Stimulated activated CD4-positive, alpha-beta T cell treated with anti-CD3 and anti-CD28 coated beads, Interleukin-12 subunit alpha, Interleukin-12 subunit beta, amount 100 ng/mL, for 24 hours (primary cell): ENCODE results near the gene TRMT11.
"Not testable (repeated sequence)": the region's sequence is repeated elsewhere in the genome, so short reads cannot be mapped to it uniquely, and the experiment has no call there.

Experiments used
- DNase-seq, 2 experiments: peaks; one replicate each; pipeline ENCODE4 v3.0.0-alpha.2; 2020; ENCODE audit warnings: low read depth in 2 of 2

TRMT11 gene

GRCh38 chr6:125986301-125987025, at the start of gene TRMT11:
Gene TRMT11, plus strand, starts transcription at chr6:125986540. Its CDS starts 11 bp downstream, at chr6:125986551.
- peak; percentile 72 to 77 for DNase-seq

- DNase-seq = no peak
Measured at GRCh38 chr6:125939026-125939425, 47.3 kb upstream of the TRMT11 start.

- no peak for DNase-seq
Measured at GRCh38 chr6:125939791-125940190, 46.5 kb upstream of the TRMT11 start.

- no peak for DNase-seq
Measured at GRCh38 chr6:125940247-125941041, 45.9 kb upstream of the TRMT11 start.

- no peak for DNase-seq
Measured at GRCh38 chr6:125942672-125943527, 43.4 kb upstream of the TRMT11 start.

- DNase-seq = no peak
Measured at GRCh38 chr6:125943528-125944433, 42.6 kb upstream of the TRMT11 start.

- no peak for DNase-seq
Measured at GRCh38 chr6:125944434-125944816, 41.9 kb upstream of the TRMT11 start.

- DNase-seq = no peak
Measured at GRCh38 chr6:125944896-125945295, 41.4 kb upstream of the TRMT11 start.

GRCh38 chr6:125945378-125946141, 40.8 kb upstream of the TRMT11 start:
- no peak for DNase-seq

GRCh38 chr6:125947615-125948014, 38.7 kb upstream of the TRMT11 start:
- no peak for DNase-seq

- DNase-seq = no peak
Measured at GRCh38 chr6:125948455-125948854, 37.9 kb upstream of the TRMT11 start.

GRCh38 chr6:125949069-125949468, 37.3 kb upstream of the TRMT11 start:
- DNase-seq = no peak

- DNase-seq = no peak
Measured at GRCh38 chr6:125950293-125950692, 36.0 kb upstream of the TRMT11 start.

- not testable (repeated sequence) for DNase-seq
Measured at GRCh38 chr6:125950716-125951115, 35.6 kb upstream of the TRMT11 start.

GRCh38 chr6:125951323-125951722, 35.0 kb upstream of the TRMT11 start:
- no peak for DNase-seq

- peak in 1 of 2 experiments; percentile 4 for DNase-seq
Measured at GRCh38 chr6:125952764-125953501, 33.4 kb upstream of the TRMT11 start.

- DNase-seq = no peak
Measured at GRCh38 chr6:125953502-125953875, 32.9 kb upstream of the TRMT11 start.

- DNase-seq = no peak
Measured at GRCh38 chr6:125954735-125955339, 31.5 kb upstream of the TRMT11 start.

GRCh38 chr6:125955973-125956372, 30.4 kb upstream of the TRMT11 start:
- no peak for DNase-seq
